IMR-90 (cell line): ENCODE data around the gene BGLAP.

Experiments used
- BHLHE40 ChIP-seq: fragments of 150-350 bp; IDR thresholded peaks from 2 replicates; pipeline ENCODE4 v1.6.1; 2016; ENCODE audit warnings: mild to moderate bottlenecking, low read depth, low read length
- CEBPB ChIP-seq: IDR thresholded peaks from 2 replicates; pipeline ENCODE4 v1.6.1; 2012; ENCODE audit warnings: low read depth, low read length, improper control_type of control experiment
- CTCF ChIP-seq: conservative IDR thresholded peaks from 2 replicates; pipeline ENCODE4 v1.5.1; 2012; ENCODE audit warnings: mild to moderate bottlenecking, low read depth, low read length, improper control_type of control experiment
- ELK1 ChIP-seq: fragments of 150-350 bp; IDR thresholded peaks from 2 replicates; pipeline ENCODE4 v1.6.1; 2016; ENCODE audit warnings: low read depth, mild to moderate bottlenecking, low read length, moderate library complexity, borderline replicate concordance
- MAFK ChIP-seq: IDR thresholded peaks from 2 replicates; pipeline ENCODE4 v1.6.1; 2012; ENCODE audit warnings: low read depth, low read length, improper control_type of control experiment
- POLR2A ChIP-seq: IDR thresholded peaks from 2 replicates; pipeline ENCODE4 v1.6.1; 2012; ENCODE audit warnings: mild to moderate bottlenecking, low read depth, low read length
- RAD21 ChIP-seq: IDR thresholded peaks from 2 replicates; pipeline ENCODE4 v1.6.1; 2012; ENCODE audit warnings: low read length, improper control_type of control experiment
- RCOR1 ChIP-seq: IDR thresholded peaks from 2 replicates; pipeline ENCODE4 v1.6.1; 2012; ENCODE audit warnings: mild to moderate bottlenecking, low read length, improper control_type of control experiment; ENCODE audit not compliant: insufficient replicate concordance
- RFX5 ChIP-seq: IDR thresholded peaks from 2 replicates; pipeline ENCODE4 v1.8.0; 2012; ENCODE audit warnings: low read depth, mild to moderate bottlenecking, low read length, moderate library complexity
- SMC3 ChIP-seq: fragments of 150-350 bp; IDR thresholded peaks from 2 replicates; pipeline ENCODE4 v1.6.1; 2016; ENCODE audit warnings: low read depth, mild to moderate bottlenecking, antibody characterized with exemption, low read length, moderate library complexity
- USF2 ChIP-seq: fragments of 150-350 bp; IDR thresholded peaks from 2 replicates; pipeline ENCODE4 v1.6.1; 2017; ENCODE audit warnings: mild to moderate bottlenecking, antibody characterized with exemption, low read length, low read depth

- TF ChIP-seq CEBPB (no peak), BHLHE40 (no peak), CTCF (no peak), ELK1 (no peak), MAFK (no peak), RCOR1 (no peak), RFX5 (no peak), POLR2A (no peak), RAD21 (no peak), SMC3 (no peak), USF2 (no peak)
Measured at GRCh38 chr1:156229809-156230472, 12.0 kb upstream of the BGLAP start.
